GM19452 (cell line): ENCODE data around the gene CC2D2A.

Experiments used
- ATAC-seq: cut with Tn5 transposase; IDR thresholded peaks from one replicate; pipeline ENCODE4 v1.9.1; 2021; ENCODE audit not compliant: unreplicated experiment

The CC2D2A gene

GRCh38 chr4:15459706-15460105 lies 10.0 kb upstream of the CC2D2A start:
- no peak for ATAC-seq

DNA sequence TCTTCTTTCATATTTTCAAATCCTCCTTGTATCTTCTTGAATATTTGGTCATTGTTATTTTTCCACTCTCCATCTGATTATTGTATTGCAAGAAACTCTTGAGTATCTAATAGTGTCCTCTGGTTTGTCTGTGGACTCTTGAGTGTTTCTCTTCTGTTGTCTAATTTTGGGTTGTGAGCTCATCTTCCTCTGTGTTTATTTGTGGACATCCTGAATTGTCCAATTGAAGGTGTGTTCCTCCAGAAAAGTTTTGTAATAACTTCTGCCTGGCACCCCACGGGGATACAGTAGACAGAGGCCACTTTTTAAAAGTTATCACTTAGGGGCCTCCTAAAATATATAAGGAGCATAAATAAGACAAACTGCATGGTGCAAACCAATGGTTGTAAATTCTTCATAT lies 3.1 kb upstream of the CC2D2A start:
- no peak for ATAC-seq

DNA sequence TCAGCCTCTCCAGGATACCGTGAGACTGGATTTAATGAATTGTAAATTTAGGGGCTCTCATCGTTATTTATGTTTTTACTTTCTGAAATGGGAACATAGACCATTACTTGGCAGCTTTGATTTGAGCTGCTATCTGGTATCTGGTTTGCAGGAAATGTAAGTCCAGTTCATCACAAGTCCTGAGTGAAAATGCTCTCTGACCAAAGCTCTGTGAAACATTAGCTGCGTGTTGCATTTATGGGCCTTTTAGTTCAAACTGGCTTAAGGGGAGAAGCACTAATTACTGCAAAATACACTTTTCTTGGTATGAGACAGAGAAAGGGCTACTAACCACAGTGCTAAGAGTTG lies 420 bp downstream of the CC2D2A start:
- no peak for ATAC-seq

DNA sequence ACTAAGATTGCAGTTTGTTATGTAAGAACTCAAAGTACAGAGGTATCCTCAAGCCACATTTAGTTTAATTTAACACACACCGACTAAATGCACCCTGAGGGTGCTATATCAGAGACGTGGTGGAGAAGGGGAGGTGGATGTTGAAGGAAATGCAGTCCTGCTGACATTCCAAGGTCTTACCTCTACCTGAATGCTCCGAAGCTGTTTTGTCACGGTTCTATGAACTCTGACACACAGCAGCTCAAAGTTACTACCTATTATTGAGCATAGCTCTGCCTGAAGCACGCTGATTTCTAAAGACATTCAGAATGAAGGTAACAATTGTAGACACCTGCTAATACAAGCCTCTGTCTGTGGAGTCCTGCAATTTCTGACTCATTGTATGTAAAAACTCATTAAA lies 6.7 kb downstream of the CC2D2A start:
- ATAC-seq: no peak

DNA sequence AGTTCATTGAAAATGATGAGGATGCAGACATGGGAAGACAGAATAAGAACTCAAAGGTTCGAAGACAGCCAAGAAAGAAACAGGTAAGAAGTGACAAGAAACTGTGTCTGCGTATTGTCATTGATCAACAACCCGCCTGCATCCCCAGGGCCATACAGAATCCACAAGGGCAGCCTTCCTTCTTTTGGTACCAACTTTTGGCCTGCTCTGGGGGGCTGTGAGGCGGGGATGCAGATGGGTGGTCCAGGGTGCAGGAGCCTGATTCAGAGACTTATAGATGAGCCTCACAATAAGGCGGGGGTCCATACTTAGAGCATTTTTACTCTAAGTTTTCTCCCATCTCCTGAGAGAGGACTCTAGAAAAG lies 9.0 kb downstream of the CC2D2A start:
- ATAC-seq: no peak

DNA sequence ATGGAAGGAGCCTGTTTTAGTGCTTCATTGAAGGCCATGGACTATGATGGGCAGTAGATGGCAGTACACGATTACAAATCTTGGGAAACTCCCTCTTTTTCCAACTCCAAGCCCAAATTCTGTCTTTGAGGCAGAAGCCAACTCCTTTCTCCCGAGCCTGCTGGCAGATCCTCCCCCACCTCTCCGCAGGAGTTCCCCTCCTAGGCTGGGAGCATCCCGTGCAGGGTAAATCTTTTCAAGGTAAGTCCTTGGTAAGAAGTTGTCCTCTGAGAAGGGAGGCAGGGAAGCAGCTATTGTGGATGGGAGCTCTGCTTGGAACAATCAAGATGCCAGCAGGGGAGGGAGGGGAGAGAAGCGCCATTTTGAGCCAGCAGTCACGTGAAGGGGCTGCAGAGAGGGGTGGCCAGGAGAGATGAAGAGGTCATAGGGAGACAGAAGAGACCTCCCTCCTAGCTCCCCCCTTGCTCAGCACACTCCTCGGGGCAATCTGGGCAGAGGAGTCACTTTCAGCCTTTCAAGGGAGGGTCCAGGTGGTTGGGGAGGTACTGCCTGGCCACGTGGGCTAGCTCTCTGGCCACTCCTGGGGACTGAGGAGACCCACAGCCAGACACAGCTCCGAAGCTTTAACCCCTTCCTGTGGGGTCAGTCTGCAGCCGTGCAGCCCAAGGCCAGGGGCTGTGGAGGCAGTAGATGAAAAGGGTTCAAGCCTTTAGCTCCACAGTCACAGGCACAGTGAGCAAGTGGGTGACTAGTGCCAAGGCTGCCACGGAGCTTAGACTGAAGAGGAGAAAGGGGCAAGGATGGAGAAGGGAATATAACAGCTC lies 9.6 kb downstream of the CC2D2A start:
- ATAC-seq: no peak

DNA sequence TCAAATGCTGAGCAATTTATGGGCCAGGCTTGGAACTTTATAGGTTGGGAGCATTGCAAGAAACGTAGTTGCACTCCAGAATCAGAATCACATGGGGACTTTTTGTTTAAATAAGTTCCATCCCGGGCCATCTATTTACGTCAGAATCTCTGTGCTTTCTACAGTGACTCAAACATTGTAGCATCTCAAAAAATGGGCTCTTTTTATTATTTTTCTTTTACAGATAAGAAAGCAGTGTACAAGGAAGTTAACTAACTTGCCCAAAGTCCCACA lies 10.2 kb downstream of the CC2D2A start:
- ATAC-seq: no peak

- no peak for ATAC-seq
Observed at GRCh38 chr4:15481961-15482745, 12.5 kb downstream of the CC2D2A start.

GRCh38 chr4:15482842-15483241 lies 13.2 kb downstream of the CC2D2A start:
- ATAC-seq: no peak

GRCh38 chr4:15488136-15488535 lies 18.5 kb downstream of the CC2D2A start:
- no peak for ATAC-seq

- ATAC-seq: no peak
Observed at GRCh38 chr4:15488658-15489470, 19.2 kb downstream of the CC2D2A start.

GRCh38 chr4:15489551-15489950 lies 19.9 kb downstream of the CC2D2A start:
- ATAC-seq: no peak

DNA sequence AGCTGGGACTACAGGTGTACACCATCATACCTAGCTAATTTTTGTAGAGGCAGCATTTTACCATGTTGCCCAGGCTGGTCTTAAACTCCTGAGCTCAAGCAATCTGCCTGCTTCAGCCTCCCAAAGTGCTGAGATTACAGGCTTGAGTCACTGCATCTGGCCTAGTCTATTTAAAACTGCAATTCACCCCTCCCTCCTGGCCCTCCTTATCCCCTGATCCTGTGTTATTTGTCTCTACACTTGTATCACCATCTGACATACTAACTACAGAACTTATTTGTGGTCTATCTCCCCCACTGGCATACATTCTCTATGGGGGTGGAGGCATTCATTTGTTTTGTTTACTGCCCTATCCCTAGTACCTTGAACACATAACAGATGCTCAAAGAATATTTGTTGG lies 23.7 kb downstream of the CC2D2A start:
- no peak for ATAC-seq

DNA sequence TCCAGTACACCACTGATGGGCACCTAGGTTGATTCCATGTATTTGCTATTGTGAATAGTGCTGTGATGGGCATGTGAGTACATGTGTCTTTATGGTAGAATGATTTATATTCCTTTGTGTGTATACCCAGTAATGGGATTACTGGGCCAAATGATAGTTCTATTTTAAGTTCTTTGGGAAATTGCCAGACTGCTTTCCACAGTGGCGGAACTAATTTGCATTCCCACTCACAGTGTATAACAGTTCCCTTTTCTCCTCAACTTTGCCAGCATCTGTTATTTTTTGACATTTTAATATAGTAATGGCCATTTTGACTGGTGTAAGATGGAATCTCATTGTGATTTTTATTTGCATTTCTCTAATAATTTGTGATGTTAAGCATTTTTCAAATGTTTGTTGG lies 25.9 kb downstream of the CC2D2A start:
- ATAC-seq: no peak

DNA sequence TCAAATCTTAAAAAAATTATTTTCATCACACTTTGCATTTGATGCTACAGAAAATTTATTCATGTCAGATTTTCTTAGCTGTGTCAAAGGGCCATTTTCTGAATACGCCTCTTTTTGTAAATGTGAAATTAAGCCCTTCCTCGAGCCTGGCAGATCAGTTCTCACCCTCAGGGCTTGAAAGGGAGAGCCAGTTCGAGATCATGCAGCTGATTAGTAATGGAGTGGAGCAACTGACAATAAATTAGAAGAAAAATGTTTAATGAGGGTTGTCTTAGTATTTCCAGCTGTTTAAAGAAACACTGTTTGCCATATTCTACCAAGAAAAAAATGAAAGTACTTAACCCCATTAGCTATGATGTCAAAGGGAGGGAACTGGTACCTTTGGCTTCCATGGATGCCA lies 28.7 kb downstream of the CC2D2A start:
- ATAC-seq: no peak

DNA sequence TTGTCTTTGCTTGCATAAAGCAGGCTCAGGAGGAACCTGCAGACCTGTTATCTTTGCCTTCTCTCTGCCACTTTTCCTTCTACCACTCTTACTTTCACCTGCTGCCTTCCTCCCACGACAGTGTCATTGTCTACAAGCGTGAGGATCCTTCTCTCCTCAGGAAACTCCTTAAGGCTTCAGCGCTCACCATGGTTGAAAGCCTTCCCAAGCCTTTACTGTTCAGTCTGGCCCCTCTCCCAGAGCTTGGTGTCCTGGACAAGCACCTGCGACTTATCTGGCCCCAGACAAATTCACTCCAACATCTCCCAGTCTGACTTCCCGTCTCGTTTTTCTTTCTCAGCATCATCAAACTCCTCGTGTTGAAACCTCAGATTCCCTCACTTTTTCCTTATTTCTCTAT lies 31.0 kb downstream of the CC2D2A start:
- ATAC-seq: no peak

GRCh38 chr4:15501941-15502340 lies 32.3 kb downstream of the CC2D2A start:
- no peak for ATAC-seq

DNA sequence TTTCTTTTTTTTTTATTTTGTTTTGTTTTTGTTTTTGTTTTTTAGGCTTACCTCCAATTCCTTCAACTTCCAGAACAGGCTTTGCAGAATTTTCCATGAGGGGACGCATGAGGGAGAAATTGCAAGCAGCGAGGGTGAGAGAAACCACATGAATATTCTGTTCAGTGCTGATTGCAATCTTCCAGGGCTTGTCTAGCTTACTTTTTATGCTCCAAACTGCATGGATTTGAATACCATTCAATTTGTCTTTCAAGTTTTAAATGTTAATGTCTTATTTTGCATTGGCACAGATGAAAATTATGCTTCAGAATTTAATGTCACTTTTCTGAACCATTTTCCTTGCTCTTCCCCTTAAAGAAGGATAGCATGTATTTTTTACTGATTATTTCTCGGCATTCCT lies 32.7 kb downstream of the CC2D2A start:
- ATAC-seq: no peak

GRCh38 chr4:15504041-15504440 lies 34.4 kb downstream of the CC2D2A start:
- no peak for ATAC-seq

DNA sequence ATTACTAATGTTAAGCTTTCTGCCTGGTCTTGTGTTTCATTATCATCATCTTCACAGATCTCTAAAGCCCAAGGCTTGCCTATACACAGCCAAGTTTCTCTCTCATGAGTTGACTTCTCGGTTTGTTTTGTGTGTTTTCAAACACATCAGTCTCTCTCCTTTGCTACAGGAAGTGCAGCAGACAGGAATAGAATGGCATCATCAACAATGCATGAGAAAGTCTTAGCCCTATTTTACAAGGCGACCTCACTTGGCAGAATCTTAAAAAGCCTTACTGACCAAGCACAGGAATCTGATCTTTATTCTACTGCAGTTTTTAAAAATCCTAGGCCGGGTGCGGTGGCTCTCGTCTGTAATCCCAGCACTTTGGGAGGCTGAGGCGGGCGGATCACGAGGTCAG lies 36.8 kb downstream of the CC2D2A start:
- ATAC-seq: no peak

GRCh38 chr4:15507679-15508078 lies 38.0 kb downstream of the CC2D2A start:
- no peak for ATAC-seq

DNA sequence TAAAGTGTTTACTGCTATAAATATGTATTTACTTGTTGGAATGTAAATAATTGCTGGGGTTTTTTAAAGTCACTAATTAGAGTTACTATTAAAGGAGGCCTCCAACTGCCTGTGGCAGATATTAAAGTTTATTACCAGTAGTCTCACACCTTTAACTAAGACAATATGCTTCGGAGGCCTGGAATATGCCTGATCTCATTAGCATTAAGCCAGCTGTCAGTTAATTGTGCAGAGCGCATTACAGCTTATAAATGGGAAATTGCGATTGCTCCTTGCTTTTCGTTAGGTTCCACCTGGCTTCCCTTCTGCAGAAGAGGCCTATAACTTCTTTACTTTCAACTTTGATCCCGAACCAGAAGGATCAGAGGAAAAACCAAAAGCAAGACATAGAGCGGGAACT lies 41.3 kb downstream of the CC2D2A start:
- ATAC-seq: no peak
